DMS153 treated with DMSO at 0.1 percent for 48 hours (cell line): ENCODE data around the gene ANKRD2.
"Not testable (repeated sequence)": the region's sequence is repeated elsewhere in the genome, so short reads cannot be mapped to it uniquely, and the experiment has no call there.

Experiments
- DNase-seq: peaks from one replicate; lab custom pipeline; 2025; ENCODE audit not compliant: unreplicated experiment; lab: John Stamatoyannopoulos, UW

ANKRD2 gene

GRCh38 chr10:97571622-97572021, 957 bp upstream of the ANKRD2 start:
- DNase-seq, result no peak

GRCh38 chr10:97573021-97573420, 442 bp downstream of the ANKRD2 start:
- DNase-seq, result no peak

GRCh38 chr10:97573672-97574071, 1.1 kb downstream of the ANKRD2 start:
- DNase-seq, result no peak

- DNase-seq, result peak; percentile 63
Measured at GRCh38 chr10:97574374-97575126, 2.0 kb downstream of the ANKRD2 start.

- no peak for DNase-seq
Measured at GRCh38 chr10:97575127-97575668, 2.6 kb downstream of the ANKRD2 start.

GRCh38 chr10:97576487-97576886, 3.9 kb downstream of the ANKRD2 start:
- not testable (repeated sequence) for DNase-seq

DNA sequence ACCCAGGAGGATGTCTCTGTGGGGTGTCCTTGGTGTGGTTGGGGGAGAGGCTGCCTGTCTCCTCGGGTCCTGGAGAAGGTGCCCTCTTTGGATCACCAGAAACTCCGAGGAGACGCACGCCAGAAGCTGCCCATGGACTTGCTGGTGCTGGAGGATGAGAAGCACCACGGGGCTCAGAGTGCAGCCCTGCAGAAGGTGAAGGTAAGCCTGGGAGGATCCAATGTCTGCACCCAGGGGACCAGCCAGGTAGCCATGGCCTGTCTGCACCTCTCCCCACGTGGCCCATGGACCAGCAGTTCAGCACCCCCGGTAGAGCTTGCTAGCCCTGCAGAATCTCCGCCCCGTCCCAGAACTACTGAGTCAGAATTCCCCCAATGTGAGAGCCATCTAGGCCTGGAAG, 5.1 kb downstream of the ANKRD2 start:
- no peak for DNase-seq

- DNase-seq, result no peak
Measured at GRCh38 chr10:97578171-97578844, 5.7 kb downstream of the ANKRD2 start.

GRCh38 chr10:97580421-97581367, 8.1 kb downstream of the ANKRD2 start:
- DNase-seq, result no peak

DNA sequence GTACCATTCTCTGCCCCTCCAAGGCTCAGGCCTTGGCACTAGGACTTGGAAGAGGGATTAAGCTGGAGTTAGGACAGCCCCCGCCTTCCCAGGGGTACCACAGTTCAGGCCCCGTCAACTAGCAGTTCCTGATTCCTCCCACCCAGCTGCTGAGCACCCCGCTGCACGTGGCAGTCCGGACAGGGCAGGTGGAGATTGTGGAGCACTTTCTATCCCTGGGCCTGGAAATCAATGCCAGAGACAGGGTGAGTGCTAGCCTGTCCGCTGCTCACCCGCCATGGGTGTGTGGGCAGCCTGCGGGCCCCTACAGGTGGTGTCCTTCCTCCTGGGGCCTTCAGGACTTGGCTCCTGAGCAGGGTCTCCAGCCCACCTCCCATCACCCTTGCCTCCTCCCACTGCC, 9.6 kb downstream of the ANKRD2 start:
- DNase-seq, result no peak

DNA sequence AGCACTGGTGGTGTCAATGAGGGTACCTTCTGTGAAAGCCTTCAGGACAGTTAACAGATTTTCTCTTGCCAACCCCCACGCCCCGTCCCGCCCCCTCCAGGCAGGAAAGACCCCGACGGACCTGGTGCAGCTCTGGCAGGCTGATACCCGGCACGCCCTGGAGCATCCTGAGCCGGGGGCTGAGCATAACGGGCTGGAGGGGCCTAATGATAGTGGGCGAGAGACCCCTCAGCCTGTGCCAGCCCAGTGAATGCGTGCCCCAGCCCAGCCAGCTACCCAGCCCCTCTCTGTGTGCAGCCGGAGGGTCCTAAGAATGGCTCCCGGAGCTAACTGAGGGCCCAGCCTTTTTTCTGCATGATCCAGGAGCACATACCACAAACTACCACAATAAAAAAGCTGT, 10.9 kb downstream of the ANKRD2 start:
- DNase-seq, result no peak

DNA sequence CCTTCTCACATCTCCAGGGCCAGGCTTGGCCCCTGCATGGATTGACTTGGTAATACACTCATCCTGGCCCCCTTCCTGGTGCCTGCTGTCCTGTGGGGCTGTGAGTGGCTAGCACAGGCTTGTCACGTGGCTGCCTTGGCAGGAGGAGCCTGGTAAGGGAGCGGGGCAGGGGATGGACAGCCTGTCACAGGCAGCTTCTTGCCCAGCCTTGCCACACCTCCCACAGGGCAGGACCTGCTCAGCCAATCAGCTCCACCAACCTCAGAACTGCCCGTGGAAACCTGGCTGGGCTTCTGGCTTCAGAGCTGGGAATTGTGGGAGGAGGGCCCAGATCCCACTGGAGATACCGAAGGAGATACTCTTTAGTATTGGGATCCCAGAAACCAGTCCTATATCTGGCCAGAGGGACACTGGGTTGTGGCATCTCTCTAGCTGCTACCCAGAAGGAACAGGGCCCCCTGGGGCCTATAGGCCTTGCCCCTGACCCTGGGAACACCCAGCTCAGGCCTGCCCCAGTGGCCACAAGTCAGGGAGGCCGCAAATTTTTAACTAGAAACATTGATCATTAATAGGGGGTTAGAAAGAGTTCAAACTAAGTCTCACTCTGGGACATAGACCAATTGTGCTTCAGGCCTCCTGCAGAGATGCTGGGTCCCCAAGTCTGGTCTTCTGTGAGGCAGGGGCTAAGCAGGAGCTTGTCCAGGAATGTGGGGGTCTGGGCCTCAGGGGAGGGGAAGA, 11.7 kb downstream of the ANKRD2 start, which contains the start of gene HOGA1:
HOGA1 (plus strand) TSS at position 330 of the 738 bp plus-strand sequence; CDS start at position 645, 315 bp downstream.
- DNase-seq, result no peak

GRCh38 chr10:97584798-97585438, 12.3 kb downstream of the ANKRD2 start:
- no peak for DNase-seq

DNA sequence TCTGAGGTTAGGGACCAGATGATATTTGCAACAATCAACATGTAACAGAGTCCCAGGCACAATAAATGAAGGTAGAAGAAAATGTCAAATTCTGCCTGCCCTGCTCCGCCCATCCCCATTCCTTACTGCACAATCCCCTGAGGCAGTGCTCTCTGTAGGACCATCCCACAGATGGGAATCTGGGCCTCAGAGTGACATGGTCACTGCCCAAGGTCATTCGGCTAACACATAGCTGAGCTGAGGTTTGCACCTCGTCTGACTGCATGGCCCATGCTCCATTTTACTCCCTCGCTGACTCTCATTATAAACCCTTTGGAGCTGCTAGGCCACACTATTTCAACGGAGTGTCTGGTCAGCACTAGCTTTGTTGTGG, 12.8 kb downstream of the ANKRD2 start:
- DNase-seq, result no peak

DNA sequence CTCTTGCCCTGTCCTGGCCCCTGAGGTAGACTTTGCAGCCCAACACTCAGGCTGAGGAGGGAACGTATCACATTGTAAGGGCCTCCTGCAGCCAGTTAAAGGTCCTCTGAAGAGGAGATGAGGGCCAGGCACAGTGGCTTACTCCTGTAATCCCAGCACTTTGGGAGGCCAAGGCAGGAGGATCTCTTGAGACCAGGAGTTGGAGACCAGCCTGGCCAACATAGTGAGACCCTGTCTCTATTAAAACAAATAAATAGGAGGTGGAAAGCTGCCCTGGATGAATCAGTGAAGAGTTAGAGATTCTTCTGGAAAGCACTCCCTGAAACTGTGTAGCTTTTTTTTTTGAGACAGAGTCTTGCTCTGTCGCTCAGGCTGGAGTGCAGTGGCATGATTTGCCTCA, 14.6 kb downstream of the ANKRD2 start:
- DNase-seq, result no peak

GRCh38 chr10:97589479-97589878, 16.9 kb downstream of the ANKRD2 start, which contains the start of gene C10orf62:
Gene C10orf62 (plus strand): TSS chr10:97589721. CDS start chr10:97589898, 177 bp downstream.
- DNase-seq, result no peak

- DNase-seq, result no peak
Measured at GRCh38 chr10:97590082-97590747, 17.6 kb downstream of the ANKRD2 start.

GRCh38 chr10:97590748-97591495, 18.3 kb downstream of the ANKRD2 start:
- no peak for DNase-seq

GRCh38 chr10:97593421-97593820, 20.8 kb downstream of the ANKRD2 start:
- no peak for DNase-seq
